Gastroesophageal sphincter (tissue), 3 donors: ENCODE measurements around the gene PJA1.

Experiments used
- POLR2A ChIP-seq, 2 donors: fragments of 450-650 bp; IDR thresholded peaks; one replicate each; pipeline ENCODE4 v1.6.1; 2017; ENCODE audit warnings: antibody characterized with exemption in 2 of 2, mild to moderate bottlenecking in 2 of 2, moderate library complexity in 1 of 2
- TF ChIP-seq, protein P1 (sequence below), 4 experiments: fragments of 200-600 bp in 2 of 4; fragments of 450-650 bp in 2 of 4; sonication (generic) in 1 of 4; IDR thresholded peaks; one replicate each; pipeline ENCODE4 v1.5.1; 2017 to 2019; ENCODE audit warnings: antibody characterized with exemption in 4 of 4, mild to moderate bottlenecking in 2 of 4, moderate library complexity in 2 of 4

DNA sequence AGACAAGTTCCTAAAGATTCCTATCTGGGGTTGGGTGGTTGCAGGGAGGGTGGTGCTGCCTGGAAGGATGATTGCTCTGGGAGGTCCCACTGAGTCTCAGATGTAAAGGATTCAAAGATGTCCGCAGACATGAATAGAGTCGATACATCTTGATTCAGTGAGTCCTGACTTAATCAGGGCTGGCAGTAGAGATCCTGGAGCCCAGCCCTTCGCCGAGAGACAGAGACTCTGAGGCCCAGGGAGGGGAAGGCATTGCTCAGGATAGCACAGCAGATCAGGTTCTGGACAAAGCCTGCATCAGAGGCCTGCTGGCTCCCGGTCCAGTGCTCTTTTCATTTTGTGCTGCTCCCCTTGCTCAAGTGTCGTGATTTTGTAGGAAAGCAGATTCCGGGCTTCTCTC lies 21.7 kb downstream of the PJA1 start:
- TF ChIP-seq, protein P1, sequence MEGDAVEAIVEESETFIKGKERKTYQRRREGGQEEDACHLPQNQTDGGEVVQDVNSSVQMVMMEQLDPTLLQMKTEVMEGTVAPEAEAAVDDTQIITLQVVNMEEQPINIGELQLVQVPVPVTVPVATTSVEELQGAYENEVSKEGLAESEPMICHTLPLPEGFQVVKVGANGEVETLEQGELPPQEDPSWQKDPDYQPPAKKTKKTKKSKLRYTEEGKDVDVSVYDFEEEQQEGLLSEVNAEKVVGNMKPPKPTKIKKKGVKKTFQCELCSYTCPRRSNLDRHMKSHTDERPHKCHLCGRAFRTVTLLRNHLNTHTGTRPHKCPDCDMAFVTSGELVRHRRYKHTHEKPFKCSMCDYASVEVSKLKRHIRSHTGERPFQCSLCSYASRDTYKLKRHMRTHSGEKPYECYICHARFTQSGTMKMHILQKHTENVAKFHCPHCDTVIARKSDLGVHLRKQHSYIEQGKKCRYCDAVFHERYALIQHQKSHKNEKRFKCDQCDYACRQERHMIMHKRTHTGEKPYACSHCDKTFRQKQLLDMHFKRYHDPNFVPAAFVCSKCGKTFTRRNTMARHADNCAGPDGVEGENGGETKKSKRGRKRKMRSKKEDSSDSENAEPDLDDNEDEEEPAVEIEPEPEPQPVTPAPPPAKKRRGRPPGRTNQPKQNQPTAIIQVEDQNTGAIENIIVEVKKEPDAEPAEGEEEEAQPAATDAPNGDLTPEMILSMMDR (IDR thresholded peaks at IDR 0.05), result no peak
- TF ChIP-seq POLR2A (IDR thresholded peaks at IDR 0.05), result no peak
